ENCODE measurements around the gene ROCK1.
"Not testable (repeated sequence)": the region's sequence is repeated elsewhere in the genome, so short reads cannot be mapped to it uniquely, and the experiment has no call there.

Gene ROCK1

DNA sequence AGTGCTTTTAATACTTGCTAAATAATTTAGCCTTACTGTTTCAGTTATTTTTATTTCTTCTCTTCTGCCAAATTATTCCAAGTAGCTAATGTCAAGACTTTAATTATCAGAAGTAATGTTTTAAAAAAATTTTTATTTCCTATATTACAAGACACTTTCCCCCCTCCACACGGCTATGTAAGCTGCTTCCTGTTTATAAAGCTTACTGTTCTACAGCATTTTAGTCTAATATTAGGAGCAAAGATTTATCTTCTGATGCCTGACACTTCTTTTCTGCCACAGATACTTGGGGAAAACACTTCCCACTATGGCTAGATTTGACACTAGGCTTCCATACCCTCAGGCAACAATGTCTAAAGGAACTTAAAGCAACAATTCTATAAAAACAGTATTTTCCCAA is 62.3 kb downstream of the ROCK1 start:
- no peak for DNase-seq

DNA sequence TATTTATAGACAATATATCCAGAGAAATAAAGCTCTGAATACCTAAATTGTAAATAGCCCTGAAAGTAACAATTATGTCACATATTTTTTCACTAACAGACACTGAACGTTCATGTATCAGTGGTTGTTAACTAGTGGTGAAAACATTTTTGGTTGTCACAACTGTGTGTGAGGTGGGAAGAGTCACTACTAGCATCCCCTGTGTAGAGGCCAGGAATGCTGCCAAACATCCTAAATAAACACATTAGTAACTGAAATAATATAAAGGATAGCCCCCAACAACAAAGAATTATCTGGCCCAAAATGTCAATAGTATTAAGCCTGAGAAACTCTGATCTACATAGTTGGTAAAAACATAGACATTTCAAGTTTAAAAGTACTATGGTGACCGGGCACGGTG is 64.5 kb downstream of the ROCK1 start:
- no peak for DNase-seq

DNA sequence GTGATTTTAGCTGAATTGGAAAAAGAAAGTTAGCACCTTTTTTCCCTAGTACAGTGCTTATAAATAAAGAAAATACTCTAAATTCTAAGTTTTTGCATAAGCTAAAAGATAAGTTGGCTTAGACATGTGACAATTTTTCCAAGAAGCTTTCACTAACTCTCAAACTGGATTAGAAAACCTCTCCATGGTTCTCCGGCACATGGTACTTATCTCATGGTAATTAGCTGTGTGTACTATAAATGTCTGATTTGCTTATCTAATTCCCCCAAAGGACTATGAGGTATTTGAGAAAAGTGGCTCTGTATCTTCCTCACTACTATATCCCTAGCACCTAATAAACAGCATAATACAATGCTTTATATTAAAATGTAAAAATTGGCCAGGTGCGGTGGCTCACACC is 71.1 kb downstream of the ROCK1 start:
- no peak for DNase-seq

DNA sequence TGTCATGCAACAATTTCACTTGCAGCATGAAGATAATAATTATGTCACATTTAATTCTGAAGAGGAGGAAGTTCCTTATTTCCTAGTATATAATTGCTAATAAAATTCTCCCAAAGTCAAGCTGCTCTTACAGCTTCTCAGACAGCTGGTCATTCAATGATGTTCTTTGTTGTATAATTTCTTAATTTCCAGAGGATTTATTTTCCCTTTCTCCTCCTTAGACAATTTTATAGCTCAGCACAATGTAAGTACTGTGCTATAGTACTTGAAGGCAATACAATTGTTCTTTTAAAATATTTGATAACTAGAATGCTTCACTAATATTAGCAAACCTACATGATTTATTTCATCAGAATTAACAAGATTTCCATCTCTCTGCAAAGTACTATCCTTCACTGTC is 73.4 kb downstream of the ROCK1 start:
- DNase-seq: no peak

DNA sequence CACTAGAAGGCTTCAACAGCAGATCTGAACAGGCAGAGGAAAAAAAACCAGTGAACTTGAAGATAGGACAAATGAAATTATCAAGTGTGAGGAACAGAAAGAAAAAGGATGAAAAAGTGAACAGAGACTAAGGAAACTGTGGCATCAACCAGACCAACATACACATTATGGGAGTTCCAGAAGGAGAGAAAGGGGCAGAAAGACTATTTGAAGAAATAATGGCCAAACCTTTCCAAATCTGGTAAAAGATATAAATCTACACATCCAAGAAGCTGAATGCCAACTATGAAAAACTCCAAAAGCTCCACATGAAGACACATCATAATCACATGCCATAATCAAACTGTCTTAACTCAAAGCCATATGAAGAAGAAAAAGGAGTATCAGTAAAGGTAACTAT is 79.8 kb downstream of the ROCK1 start:
- no peak for DNase-seq

DNA sequence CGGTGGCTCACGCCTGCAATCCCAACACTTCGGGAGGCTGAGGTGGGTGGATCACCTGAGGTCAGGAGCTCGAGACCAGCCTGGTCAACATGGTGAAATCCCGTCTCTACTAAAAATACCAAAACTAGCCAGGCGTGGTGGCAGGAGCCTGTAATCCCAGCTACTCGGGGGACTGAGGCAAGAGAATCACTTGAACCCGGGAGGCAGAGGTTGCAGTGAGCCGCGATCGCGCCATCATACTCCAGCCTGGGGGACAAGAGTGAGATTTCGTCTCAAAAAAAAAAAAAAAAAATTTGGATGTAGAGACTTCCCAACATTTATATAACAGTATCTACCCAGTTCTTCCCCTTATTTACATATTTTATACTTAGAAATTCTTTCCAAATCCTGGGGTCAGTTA is 93.4 kb downstream of the ROCK1 start:
- DNase-seq: not testable (repeated sequence)

DNA sequence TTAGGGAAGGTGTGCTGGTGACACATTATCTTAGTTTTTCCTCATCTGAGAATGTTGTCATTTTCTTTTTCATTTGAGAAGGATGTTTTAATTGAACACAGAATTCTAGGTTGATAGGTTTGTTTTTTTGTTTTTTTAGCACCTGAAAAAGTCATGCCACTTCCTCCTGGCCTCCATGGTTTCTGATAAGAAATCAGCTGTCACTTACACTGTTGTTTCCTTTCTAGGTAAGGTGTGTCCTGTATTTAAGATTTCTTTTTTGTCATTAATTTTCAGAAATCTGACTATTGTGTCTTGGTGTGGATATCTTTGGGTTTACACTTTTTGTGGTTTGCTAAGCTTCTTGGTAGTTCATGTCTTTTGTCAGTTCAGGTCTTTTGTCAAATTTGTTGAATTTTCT is 99.3 kb downstream of the ROCK1 start:
- DNase-seq: no peak

DNA sequence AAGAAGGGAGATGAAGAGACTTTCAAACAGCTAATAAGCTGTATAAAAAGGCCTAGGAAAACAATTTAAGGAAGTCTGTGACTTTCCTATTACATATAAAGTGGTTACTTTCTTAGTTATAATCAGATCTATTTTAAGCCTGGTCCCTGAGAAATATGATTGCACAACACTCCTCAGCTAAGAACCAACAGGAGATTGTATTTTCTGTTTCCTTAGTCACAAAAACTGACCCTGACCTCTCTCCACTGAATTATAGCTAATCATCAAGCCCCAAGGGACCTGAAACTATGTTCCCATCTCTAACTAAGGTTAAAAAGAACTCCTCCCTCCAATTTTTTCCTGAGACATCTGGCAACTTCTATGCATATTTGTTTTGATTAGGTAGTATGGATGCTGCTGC is 106.9 kb downstream of the ROCK1 start:
- no peak for DNase-seq

DNA sequence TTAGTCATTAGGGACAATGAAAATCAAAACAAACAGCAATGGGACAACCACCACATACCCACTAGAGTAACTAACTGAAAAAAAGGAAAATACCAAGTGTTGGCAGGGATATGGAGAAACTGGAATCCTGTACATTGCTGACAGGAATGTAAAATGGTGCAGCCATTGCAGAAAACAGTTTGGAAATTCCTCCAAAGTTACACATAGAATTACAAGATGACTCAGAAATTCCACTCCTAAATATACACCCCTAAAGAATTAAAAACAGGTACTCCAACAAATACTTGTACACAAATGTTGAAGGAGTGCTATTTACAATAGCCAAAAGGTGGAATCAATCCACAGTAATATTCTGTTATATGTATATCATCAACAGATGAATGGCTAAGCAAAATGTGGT is 110.9 kb downstream of the ROCK1 start:
- DNase-seq: no peak

DNA sequence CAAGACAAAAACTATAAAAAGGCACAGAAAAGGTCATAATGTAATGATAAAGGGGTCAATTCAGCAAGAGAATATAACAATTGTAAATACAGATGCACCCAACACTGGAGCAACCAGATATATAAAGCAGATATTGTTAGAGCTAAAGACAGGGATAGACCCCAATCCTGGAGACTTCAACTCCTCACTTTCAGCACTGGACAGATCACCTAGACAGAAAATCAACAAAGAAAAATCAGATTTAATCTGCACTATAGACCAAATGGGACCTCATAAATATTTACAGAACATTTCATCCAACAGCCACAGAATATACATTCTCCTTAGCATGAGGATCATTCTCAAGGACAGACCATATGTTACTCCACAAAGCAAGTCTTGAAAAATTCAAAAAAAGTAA is 114.2 kb downstream of the ROCK1 start:
- DNase-seq: no peak

DNA sequence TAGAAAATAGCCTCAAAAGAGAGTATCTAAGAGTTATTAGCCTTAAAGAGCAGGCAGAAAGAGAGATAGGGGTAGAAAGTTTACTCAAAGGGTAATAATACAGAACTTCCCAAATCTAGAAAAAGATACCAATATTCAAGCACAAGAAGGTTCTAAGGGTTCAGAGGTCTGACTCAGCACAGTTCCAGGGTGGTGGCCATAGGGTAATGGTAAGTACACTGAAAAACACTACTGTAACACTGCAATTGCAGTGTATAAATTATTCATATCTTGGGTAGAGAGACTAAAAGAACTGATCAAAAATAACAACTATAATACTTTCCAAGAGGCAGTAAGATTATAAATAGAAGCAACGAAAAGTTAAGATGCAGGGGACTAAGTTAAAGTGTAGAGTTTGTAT is 115.2 kb downstream of the ROCK1 start:
- DNase-seq: no peak

DNA sequence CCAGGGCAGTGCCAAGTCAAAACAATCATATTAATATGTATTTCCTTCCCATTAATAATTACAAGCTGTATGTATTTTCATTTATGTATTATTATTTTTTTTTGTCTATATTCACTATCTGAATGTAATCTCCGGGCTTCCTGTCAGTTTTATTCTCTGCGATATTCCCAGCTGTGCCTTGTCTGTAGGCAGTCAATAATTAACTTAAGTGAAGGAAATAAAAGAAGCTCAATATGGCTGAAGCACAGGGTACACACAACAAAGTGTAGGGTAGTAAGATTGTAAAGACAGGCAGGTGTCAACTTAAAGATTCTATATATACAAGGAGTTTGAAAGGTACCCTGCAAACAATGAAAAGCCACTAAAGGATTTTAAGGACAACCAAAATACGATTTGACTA is 122.9 kb downstream of the ROCK1 start:
- no peak for DNase-seq

DNA sequence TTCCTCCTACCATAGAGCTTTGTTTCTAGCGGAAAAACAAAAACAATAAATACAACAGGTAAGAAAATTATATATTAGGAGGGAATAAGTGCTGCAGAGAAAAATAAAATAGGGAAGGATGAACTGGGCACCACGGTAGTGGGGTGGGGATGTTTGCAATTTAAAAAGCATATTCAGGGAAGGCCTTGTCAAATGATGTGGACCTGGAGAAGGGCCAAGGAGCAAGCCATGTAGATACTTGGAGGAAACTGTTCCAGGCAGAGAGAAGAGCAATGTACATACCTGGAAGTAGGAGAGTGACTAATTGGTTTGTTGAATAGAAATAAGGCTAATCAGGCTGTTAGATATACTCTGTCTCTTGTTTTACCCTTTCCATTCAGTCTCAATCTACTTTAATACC is 136.5 kb downstream of the ROCK1 start:
- no peak for DNase-seq

DNA sequence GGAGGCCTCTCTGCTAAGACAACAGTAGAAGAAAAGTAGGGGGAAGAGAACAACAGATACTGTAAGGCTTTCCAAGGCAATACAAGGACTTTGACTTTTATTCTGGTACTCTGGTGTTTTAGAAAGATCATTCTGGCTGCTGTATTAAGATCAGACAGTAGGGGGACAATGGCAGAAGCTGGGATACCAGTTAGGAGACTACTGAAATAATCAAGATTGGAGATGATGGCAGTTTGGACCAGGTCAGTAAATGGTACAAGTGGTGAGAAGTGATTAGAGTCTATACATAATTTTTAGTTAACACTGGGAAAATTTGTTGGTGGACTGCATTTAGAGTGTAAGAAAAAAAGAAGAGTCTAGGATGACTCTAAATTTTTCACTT is 139.7 kb downstream of the ROCK1 start:
- DNase-seq: no peak

DNA sequence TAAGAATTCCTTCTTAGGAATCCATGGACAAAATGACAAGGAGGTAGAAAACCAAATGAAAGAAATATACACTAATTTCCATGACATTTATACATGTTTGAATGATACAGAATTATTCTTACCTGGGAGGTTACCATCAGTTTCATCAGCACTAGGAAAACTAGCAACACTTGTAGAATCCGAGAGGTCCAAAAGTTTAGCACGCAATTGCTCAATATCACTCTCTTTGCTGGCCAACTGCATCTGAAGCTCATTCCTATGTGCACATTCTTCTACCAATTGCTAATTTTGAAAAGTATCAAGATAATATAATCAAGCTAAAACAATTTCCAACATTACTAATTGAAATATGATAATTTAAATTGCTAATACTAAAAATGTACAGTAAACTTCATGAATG is 144.8 kb downstream of the ROCK1 start:
- no peak for DNase-seq

DNA sequence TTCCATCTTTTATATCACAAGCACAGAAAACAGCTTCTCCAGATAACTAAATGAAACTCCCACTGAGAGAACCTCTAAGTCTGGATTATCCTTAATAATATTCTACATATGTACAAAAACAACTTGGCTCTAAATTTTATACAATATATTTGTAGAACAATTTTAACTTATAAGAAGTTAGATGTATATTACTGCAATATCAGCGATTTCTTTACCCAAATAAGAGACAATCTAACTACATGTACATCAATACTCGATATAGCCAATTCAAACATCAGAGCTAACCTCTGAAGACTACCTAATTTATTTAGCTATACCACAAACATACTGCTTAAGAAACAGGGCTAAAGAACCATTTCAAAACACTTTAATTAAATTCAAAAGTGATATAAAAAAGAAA is 148.6 kb downstream of the ROCK1 start:
- DNase-seq: no peak

DNA sequence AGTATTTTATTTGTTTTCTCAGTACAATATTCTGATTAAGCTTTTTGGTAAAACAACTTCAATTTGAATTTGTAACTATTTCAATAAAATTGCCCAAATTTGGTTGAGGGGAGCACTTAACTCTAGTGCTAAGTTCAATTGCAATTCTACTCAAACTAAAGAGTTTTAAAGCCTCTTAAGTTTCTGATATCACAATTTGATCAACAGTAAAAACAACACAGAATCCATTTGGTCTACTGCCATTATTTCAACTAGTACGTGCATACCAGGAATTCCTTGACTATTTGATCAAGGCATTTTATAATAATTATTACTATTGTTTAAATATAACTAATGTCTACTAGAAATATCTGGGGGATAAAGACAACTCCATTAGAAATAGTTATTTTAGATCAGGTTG is 150.9 kb downstream of the ROCK1 start:
- no peak for DNase-seq

DNA sequence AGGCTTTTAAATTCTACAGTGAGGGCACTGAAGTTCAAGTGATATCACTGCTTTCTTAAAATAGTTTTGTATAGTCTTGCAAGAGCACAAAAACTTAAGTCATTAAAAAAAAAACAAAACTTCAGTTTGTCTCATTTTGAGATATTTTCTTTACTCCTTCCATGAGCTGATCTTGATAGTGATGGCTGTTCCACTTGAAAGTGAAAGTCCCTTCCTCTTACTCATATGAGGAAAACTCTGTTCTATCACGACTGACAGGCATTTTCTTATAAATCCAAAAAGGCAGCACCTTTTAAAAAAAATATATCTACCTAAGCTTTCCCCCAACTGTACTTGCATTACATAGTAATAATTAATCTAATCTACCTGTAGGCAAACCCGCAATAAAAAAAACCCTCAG is 160.8 kb downstream of the ROCK1 start:
- DNase-seq: not testable (repeated sequence)
